ENCODE measurements around the gene EPS15. TPM values are rescaled to one million over a fixed set of nuclear protein-coding genes. Genes with fewer than 3 reads are reported as not detected.

Gene EPS15
- total and polyA plus RNA-seq, 2 of the 8 experiments (the other 6 are each of a cell fraction or from before 2014, with no cell fraction given): 15.9 to 57.2 TPM

DNA sequence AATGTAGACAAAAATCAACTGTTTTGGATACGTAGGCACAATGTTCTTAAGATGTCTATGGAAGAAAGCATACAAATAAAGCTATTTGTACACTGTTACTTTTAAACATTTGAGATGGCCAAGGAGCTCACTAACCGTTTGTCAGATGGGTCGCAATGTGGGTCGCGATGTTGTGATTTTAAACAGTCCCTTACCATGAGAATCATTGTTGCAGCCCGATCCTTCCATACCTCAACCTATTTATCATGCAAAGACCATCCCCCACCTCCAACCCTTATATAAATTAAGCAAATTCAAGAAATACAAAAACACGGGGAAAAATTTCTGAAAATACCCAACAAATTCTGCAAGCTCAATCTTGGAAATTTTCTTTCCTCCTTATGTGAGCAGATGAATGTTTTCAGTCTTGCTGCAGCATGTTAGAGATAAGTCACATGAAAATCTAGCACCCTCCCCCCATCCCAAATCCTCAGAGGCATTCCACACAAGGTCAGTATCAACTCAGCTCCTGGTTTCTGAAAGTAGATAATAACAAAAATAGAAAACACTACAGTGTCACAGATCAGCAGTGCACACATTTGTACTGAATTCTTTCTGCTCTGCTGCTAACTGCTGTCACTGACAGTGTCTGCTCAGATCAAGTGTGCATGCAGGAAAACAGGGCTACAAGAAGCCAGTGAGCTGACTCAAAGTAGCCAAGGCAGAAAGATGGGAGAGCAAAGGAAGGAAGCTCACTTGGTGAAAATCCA lies 95.8 kb downstream of the EPS15 start (continued):
- no peak for TF ChIP-seq CBX8 (IDR thresholded peaks at IDR 0.05; ENCODE audit: borderline replicate concordance, low read depth, low read length)
- no peak for TF ChIP-seq CREB1 (IDR thresholded peaks at IDR 0.05)
- no peak for TF ChIP-seq KDM5A (IDR thresholded peaks at IDR 0.05; ENCODE audit: low read length)
- TF ChIP-seq SAP30 (IDR thresholded peaks at IDR 0.05; ENCODE audit: insufficient read depth, insufficient replicate concordance, low read length): no peak

All from H1 (cell line).